HG02943 (cell line): ENCODE data around the gene WWOX.
"Not testable (repeated sequence)": the region's sequence is repeated elsewhere in the genome, so short reads cannot be mapped to it uniquely, and the experiment has no call there.

Experiments
- ATAC-seq: cut with Tn5 transposase; IDR thresholded peaks from one replicate; pipeline ENCODE4 v1.9.1; 2021; ENCODE audit warnings: mild to moderate bottlenecking, low read depth, moderate library complexity; ENCODE audit not compliant: unreplicated experiment

WWOX gene

GRCh38 chr16:79218351-79218750 is 1118.9 kb downstream of the WWOX start:
- ATAC-seq, result no peak

GRCh38 chr16:79225994-79226393 is 1126.5 kb downstream of the WWOX start:
- not testable (repeated sequence) for ATAC-seq

GRCh38 chr16:79229361-79229760 is 1129.9 kb downstream of the WWOX start:
- no peak for ATAC-seq

- not testable (repeated sequence) for ATAC-seq
Measured at GRCh38 chr16:79245700-79246099, 1146.2 kb downstream of the WWOX start.

GRCh38 chr16:79247386-79247785 is 1147.9 kb downstream of the WWOX start:
- ATAC-seq, result no peak

GRCh38 chr16:79248351-79248750 is 1148.9 kb downstream of the WWOX start:
- ATAC-seq, result no peak

GRCh38 chr16:79250502-79251098 is 1151.1 kb downstream of the WWOX start:
- ATAC-seq, result no peak

- no peak for ATAC-seq
Measured at GRCh38 chr16:79253100-79253631, 1153.7 kb downstream of the WWOX start.

- ATAC-seq, result no peak
Measured at GRCh38 chr16:79257953-79258490, 1158.6 kb downstream of the WWOX start.

GRCh38 chr16:79260890-79261289 is 1161.4 kb downstream of the WWOX start:
- ATAC-seq, result not testable (repeated sequence)

GRCh38 chr16:79261481-79261940 is 1162.1 kb downstream of the WWOX start:
- no peak for ATAC-seq

- ATAC-seq, result no peak
Measured at GRCh38 chr16:79261944-79262552, 1162.6 kb downstream of the WWOX start.
